ENCODE results near the gene VSTM2B.

The VSTM2B gene

GRCh38 chr19:29579308-29579910 lies 53.6 kb downstream of the VSTM2B start:
- no peak for DNase-seq
- Mint-ChIP-seq H3K4me3 (no peak overlapping the region), H3K4me1 (peaks cover 40% of the 10 kb centered on the region), H3K36me3 (ENCODE audit: low read depth) (no peaks in the 10 kb centered on the region), H3K27me3 (peaks cover 57% of the 10 kb centered on the region), H3K9me3 (peaks cover 9% of the 10 kb centered on the region), H3K27ac (no peak overlapping the region)
- ATAC-seq: no peak

GRCh38 chr19:29581398-29581797 lies 55.6 kb downstream of the VSTM2B start:
- H3K9me3 Mint-ChIP-seq: peaks cover 9% of the 10 kb centered on the region
- no peaks in the 10 kb centered on the region for H3K36me3 Mint-ChIP-seq (ENCODE audit: low read depth)
- ATAC-seq (no peak), DNase-seq (no peak)
- no peak overlapping the region for H3K4me3 Mint-ChIP-seq
- H3K4me1 Mint-ChIP-seq: peaks cover 33% of the 10 kb centered on the region
- H3K27ac Mint-ChIP-seq: no peak overlapping the region
- H3K27me3 Mint-ChIP-seq: peaks cover 48% of the 10 kb centered on the region

GRCh38 chr19:29583196-29583999 lies 57.6 kb downstream of the VSTM2B start:
- H3K9me3 Mint-ChIP-seq: peaks cover 13% of the 10 kb centered on the region
- peaks cover 36% of the 10 kb centered on the region for H3K27me3 Mint-ChIP-seq
- H3K36me3 Mint-ChIP-seq (ENCODE audit: low read depth): no peaks in the 10 kb centered on the region
- DNase-seq: no peak
- no peak overlapping the region for H3K4me3 Mint-ChIP-seq
- ATAC-seq: peak; percentile 17
- peaks cover 36% of the 10 kb centered on the region for H3K4me1 Mint-ChIP-seq
- H3K27ac Mint-ChIP-seq: no peak overlapping the region

GRCh38 chr19:29586401-29586800 lies 60.6 kb downstream of the VSTM2B start:
- H3K36me3 Mint-ChIP-seq (ENCODE audit: low read depth): peaks cover 3% of the 10 kb centered on the region
- H3K27me3 Mint-ChIP-seq: peaks cover 22% of the 10 kb centered on the region
- H3K9me3 Mint-ChIP-seq: peaks cover 19% of the 10 kb centered on the region
- ATAC-seq: no peak
- no peak overlapping the region for H3K4me3 Mint-ChIP-seq
- no peak for DNase-seq
- no peak overlapping the region for H3K27ac Mint-ChIP-seq
- H3K4me1 Mint-ChIP-seq: peaks cover 36% of the 10 kb centered on the region

GRCh38 chr19:29587059-29587458 lies 61.3 kb downstream of the VSTM2B start:
- no peak for DNase-seq
- H3K9me3 Mint-ChIP-seq: peaks cover 17% of the 10 kb centered on the region
- H3K4me3 Mint-ChIP-seq: no peak overlapping the region
- peaks cover 27% of the 10 kb centered on the region for H3K27me3 Mint-ChIP-seq
- peaks cover 3% of the 10 kb centered on the region for H3K36me3 Mint-ChIP-seq (ENCODE audit: low read depth)
- no peak for ATAC-seq
- H3K27ac Mint-ChIP-seq: peak overlapping the region; percentile 17
- H3K4me1 Mint-ChIP-seq: peaks cover 36% of the 10 kb centered on the region

GRCh38 chr19:29587518-29587986 lies 61.8 kb downstream of the VSTM2B start:
- H3K36me3 Mint-ChIP-seq (ENCODE audit: low read depth): peaks cover 3% of the 10 kb centered on the region
- H3K27me3 Mint-ChIP-seq: peaks cover 31% of the 10 kb centered on the region
- peaks cover 35% of the 10 kb centered on the region for H3K4me1 Mint-ChIP-seq
- no peak overlapping the region for H3K4me3 Mint-ChIP-seq
- H3K9me3 Mint-ChIP-seq: peaks cover 17% of the 10 kb centered on the region
- ATAC-seq: peak; percentile 100
- DNase-seq: peak; percentile 56
- peak overlapping the region; percentile 17 for H3K27ac Mint-ChIP-seq

GRCh38 chr19:29588095-29588494 lies 62.3 kb downstream of the VSTM2B start:
- Mint-ChIP-seq H3K4me1 (peaks cover 31% of the 10 kb centered on the region), H3K9me3 (peaks cover 17% of the 10 kb centered on the region), H3K27ac (no peak overlapping the region), H3K4me3 (no peak overlapping the region), H3K36me3 (ENCODE audit: low read depth) (peaks cover 3% of the 10 kb centered on the region), H3K27me3 (peaks cover 37% of the 10 kb centered on the region)
- no peak for DNase-seq
- ATAC-seq: no peak

GRCh38 chr19:29590278-29590677 lies 64.5 kb downstream of the VSTM2B start:
- Mint-ChIP-seq H3K9me3 (peaks cover 17% of the 10 kb centered on the region), H3K4me3 (no peak overlapping the region), H3K27ac (no peak overlapping the region), H3K27me3 (peaks cover 39% of the 10 kb centered on the region), H3K4me1 (peaks cover 24% of the 10 kb centered on the region), H3K36me3 (ENCODE audit: low read depth) (peaks cover 3% of the 10 kb centered on the region)
- no peak for ATAC-seq
- DNase-seq: no peak

- H3K4me1 Mint-ChIP-seq: peaks cover 15% of the 10 kb centered on the region
- H3K4me3 Mint-ChIP-seq: no peak overlapping the region
- peaks cover 40% of the 10 kb centered on the region for H3K27me3 Mint-ChIP-seq
- ATAC-seq (no peak), DNase-seq (no peak)
- peaks cover 17% of the 10 kb centered on the region for H3K9me3 Mint-ChIP-seq
- H3K27ac Mint-ChIP-seq: no peak overlapping the region
- peaks cover 3% of the 10 kb centered on the region for H3K36me3 Mint-ChIP-seq (ENCODE audit: low read depth)
These were observed 65.9 kb downstream of the VSTM2B start for GRCh38 chr19:29591670-29592069.

GRCh38 chr19:29593869-29594268 lies 68.1 kb downstream of the VSTM2B start:
- H3K4me1 Mint-ChIP-seq: no peaks in the 10 kb centered on the region
- H3K36me3 Mint-ChIP-seq (ENCODE audit: low read depth): peaks cover 3% of the 10 kb centered on the region
- H3K9me3 Mint-ChIP-seq: peaks cover 8% of the 10 kb centered on the region
- DNase-seq (no peak), ATAC-seq (no peak)
- H3K4me3 Mint-ChIP-seq: no peak overlapping the region
- no peak overlapping the region for H3K27ac Mint-ChIP-seq
- peaks cover 39% of the 10 kb centered on the region for H3K27me3 Mint-ChIP-seq

GRCh38 chr19:29596080-29596727 lies 70.4 kb downstream of the VSTM2B start:
- Mint-ChIP-seq H3K9me3 (no peaks in the 10 kb centered on the region), H3K27ac (no peak overlapping the region), H3K27me3 (peaks cover 34% of the 10 kb centered on the region), H3K36me3 (ENCODE audit: low read depth) (no peaks in the 10 kb centered on the region), H3K4me3 (no peak overlapping the region), H3K4me1 (no peaks in the 10 kb centered on the region)
- ATAC-seq: no peak
- DNase-seq: no peak

- ATAC-seq: no peak
- Mint-ChIP-seq H3K27me3 (peaks cover 27% of the 10 kb centered on the region), H3K36me3 (ENCODE audit: low read depth) (no peaks in the 10 kb centered on the region), H3K4me1 (no peaks in the 10 kb centered on the region), H3K9me3 (no peaks in the 10 kb centered on the region), H3K4me3 (no peak overlapping the region), H3K27ac (no peak overlapping the region)
- no peak for DNase-seq
These were observed 71.2 kb downstream of the VSTM2B start for GRCh38 chr19:29596885-29597525.

- no peak overlapping the region for H3K4me3 Mint-ChIP-seq
- DNase-seq (no peak), ATAC-seq (no peak)
- H3K27me3 Mint-ChIP-seq: peaks cover 18% of the 10 kb centered on the region
- H3K27ac Mint-ChIP-seq: no peak overlapping the region
- H3K36me3 Mint-ChIP-seq (ENCODE audit: low read depth): no peaks in the 10 kb centered on the region
- no peaks in the 10 kb centered on the region for H3K9me3 Mint-ChIP-seq
- no peaks in the 10 kb centered on the region for H3K4me1 Mint-ChIP-seq
These were observed 72.2 kb downstream of the VSTM2B start for GRCh38 chr19:29598036-29598435.

- H3K36me3 Mint-ChIP-seq (ENCODE audit: low read depth): no peaks in the 10 kb centered on the region
- H3K27me3 Mint-ChIP-seq: peaks cover 15% of the 10 kb centered on the region
- ATAC-seq: no peak
- H3K4me3 Mint-ChIP-seq: no peak overlapping the region
- no peaks in the 10 kb centered on the region for H3K9me3 Mint-ChIP-seq
- no peaks in the 10 kb centered on the region for H3K4me1 Mint-ChIP-seq
- no peak overlapping the region for H3K27ac Mint-ChIP-seq
- no peak for DNase-seq
These were observed 72.7 kb downstream of the VSTM2B start for GRCh38 chr19:29598496-29598895.

All from activated naive CD8-positive, alpha-beta T cell treated with anti-CD3 and anti-CD28 coated beads, Interleukin-2, amount 50 U/mL, for 24 hours (primary cell).